HepG2 (cell line): ENCODE results near the gene SOST. TPM values are rescaled to one million over a fixed set of nuclear protein-coding genes. Genes with fewer than 3 reads are reported as not detected.

ENCODE experiments used
- ATAC-seq: fragments of 200-7000 bp; cut with Tn5 transposase; 3 replicates; pipeline ENCODE4 v1.9.1; 2020; ENCODE audit warnings: mild to moderate bottlenecking, moderate library complexity
- BruUV-seq: library from RNA; stranded (reverse); fragments of 400-500 nt; replicated peaks from 2 replicates; lab custom pipeline; 2021; lab: Mats Ljungman, UMichigan
- CTCF ChIA-PET: fragments of 300-600 bp; formaldehyde crosslinking; extraction: SDS; loops from one replicate; lab custom pipeline; 2021; ENCODE audit warnings: low total read pairs, inconsistent platforms, low intra/inter-chr PET ratio; lab: Yijun Ruan, JAX
- POLR2A ChIA-PET: fragments of 350-600 bp; sonication (Branson Sonifier 250); formaldehyde crosslinking; loops from one replicate; lab custom pipeline; 2020; ENCODE audit warnings: antibody characterized with exemption, inconsistent platforms; lab: Yijun Ruan, JAX
- DNase-seq: peaks from one replicate; pipeline ENCODE4 v3.0.0-alpha.2; 2015; ENCODE audit warnings: low spot score
- FAIRE-seq: peaks from 3 replicates; lab custom pipeline; 2011; peaks lifted over from hg19 to GRCh38; lab: Jason Lieb, UNC
- H2AFZ ChIP-seq: one replicate; pipeline ENCODE4 v1.6.1; 2011; ENCODE audit warnings: low read length, inconsistent platforms
- H3K27ac ChIP-seq: fragments of 300-600 bp; 3 replicates; pipeline ENCODE4 v1.8.0; 2011; ENCODE audit warnings: mixed run types, mild to moderate bottlenecking, mixed read lengths, low read length, inconsistent platforms; ENCODE audit not compliant: insufficient read depth; ENCODE audit errors: extremely low read length
- H3K27me3 ChIP-seq, 2 experiments: fragments of 200-600 bp in 1 of 2; 2 replicates in 1 of 2; 3 replicates in 1 of 2; pipeline versions ENCODE4 v1.6.0 to v1.8.0; 2011; ENCODE audit warnings: low read length in 2 of 2, mild to moderate bottlenecking in 2 of 2, moderate library complexity in 2 of 2, inconsistent platforms in 1 of 2; ENCODE audit not compliant: insufficient read depth in 2 of 2, control insufficient read depth in 1 of 2
- H3K36me3 ChIP-seq, 2 experiments: fragments of 200-600 bp in 1 of 2; replicated peaks in 1 of 2; 2 replicates in 1 of 2; 3 replicates in 1 of 2; pipeline versions ENCODE4 v1.5.1 to v1.8.0; 2011; ENCODE audit warnings: low read length in 2 of 2, inconsistent platforms in 1 of 2; ENCODE audit not compliant: insufficient read depth in 2 of 2, control insufficient read depth in 1 of 2
- H3K4me1 ChIP-seq: 2 replicates; pipeline ENCODE4 v1.5.1; 2012; ENCODE audit warnings: low read length, inconsistent platforms; ENCODE audit not compliant: insufficient read depth
- H3K4me2 ChIP-seq: 2 replicates; pipeline ENCODE4 v1.6.0; 2011; ENCODE audit warnings: low read depth, low read length, inconsistent platforms
- H3K4me3 ChIP-seq, 3 experiments: fragments of 200-600 bp in 1 of 3; sonication (generic), shearing (Covaris generic) in 1 of 3; replicated peaks in 1 of 3; 2 replicates each; pipeline ENCODE4 v1.5.1; 2011 to 2016; ENCODE audit warnings: low read length in 3 of 3, inconsistent platforms in 2 of 3, low read depth in 2 of 3, mild to moderate bottlenecking in 2 of 3, control low read depth in 1 of 3, mixed read lengths in 1 of 3; ENCODE audit not compliant: insufficient read depth in 1 of 3
- H3K79me2 ChIP-seq: one replicate; pipeline ENCODE4 v1.6.1; 2011; ENCODE audit warnings: low read length, inconsistent platforms; ENCODE audit not compliant: insufficient read depth
- H3K9ac ChIP-seq: 2 replicates; pipeline ENCODE4 v1.6.0; 2011; ENCODE audit warnings: mild to moderate bottlenecking, low read depth, low read length, inconsistent platforms; ENCODE audit not compliant: insufficient read depth
- H3K9me3 ChIP-seq: 2 replicates; pipeline ENCODE4 v1.5.1; 2012; ENCODE audit warnings: mild to moderate bottlenecking, low read length
- H4K20me1 ChIP-seq: 2 replicates; pipeline ENCODE4 v1.6.0; 2011; ENCODE audit warnings: inconsistent platforms, mild to moderate bottlenecking, low read length, moderate library complexity; ENCODE audit not compliant: insufficient read depth
- ATM ChIP-seq: fragments of 450-650 bp; IDR thresholded peaks from 2 replicates; pipeline ENCODE4 v1.7.1; 2017; ENCODE audit warnings: mild to moderate bottlenecking, borderline replicate concordance
- BCL6 ChIP-seq: IDR thresholded peaks from 2 replicates; pipeline ENCODE4 v1.6.1; 2016; ENCODE audit warnings: missing genetic modification reagents, missing compliant biosample characterization
- EEA1 ChIP-seq: sonication (generic); formaldehyde crosslinking; IDR thresholded peaks from 2 replicates; pipeline ENCODE4 v1.5.1; 2020; ENCODE audit warnings: mild to moderate bottlenecking, missing genetic modification reagents, borderline replicate concordance
- IKZF1 ChIP-seq: fragments of 450-650 bp; IDR thresholded peaks from 2 replicates; pipeline ENCODE4 v1.7.1; 2016
- KDM3A ChIP-seq: IDR thresholded peaks from 2 replicates; pipeline ENCODE4 v1.6.1; 2018; ENCODE audit warnings: low read depth, missing compliant biosample characterization
- MTA1 ChIP-seq: sonication (generic); formaldehyde crosslinking; IDR thresholded peaks from 2 replicates; pipeline ENCODE4 v1.4.0; 2020; ENCODE audit warnings: missing genetic modification reagents, mild to moderate bottlenecking, borderline replicate concordance
- NFYC ChIP-seq: IDR thresholded peaks from 2 replicates; pipeline ENCODE4 v1.6.1; 2016; ENCODE audit warnings: missing genetic modification reagents, missing compliant biosample characterization
- SSRP1 ChIP-seq: IDR thresholded peaks from 2 replicates; pipeline ENCODE4 v1.6.1; 2016; ENCODE audit warnings: control low read depth
- TBP ChIP-seq: sonication (generic); formaldehyde crosslinking; IDR thresholded peaks from 2 replicates; pipeline ENCODE4 v1.5.0; 2020; ENCODE audit warnings: missing genetic modification reagents
- TRIM24 ChIP-seq: sonication (generic); formaldehyde crosslinking; IDR thresholded peaks from 2 replicates; pipeline ENCODE4 v1.8.0; 2022; ENCODE audit warnings: mild to moderate bottlenecking, missing genetic modification reagents
- ZBTB8A ChIP-seq: sonication (generic); formaldehyde crosslinking; IDR thresholded peaks from 2 replicates; pipeline ENCODE4 v1.4.0; 2020; ENCODE audit warnings: mild to moderate bottlenecking, low read depth, missing genetic modification reagents, borderline replicate concordance
- WGBS: methylation state at CpG from one replicate; pipeline ENCODE4 v1.1.6; 2017; ENCODE audit warnings: low lambda C conversion rate; 5-methylcytosine and 5-hydroxymethylcytosine counted together
- in situ Hi-C: cut with HindIII; loops from 2 replicates; pipeline ENCODE4 v1.10.0; 2017; ENCODE audit warnings: low pct_unique_long_range_greater_than_20kb; ENCODE audit not compliant: extremely low pct_ligation_motif_present
- intact Hi-C: fragments of 100-400 bp; cut with micrococcal nuclease; formaldehyde crosslinking; loops from one replicate; pipeline ENCODE4 v1.10.0; 2022; ENCODE audit not compliant: unreplicated experiment
- polyA plus RNA-seq, 8 experiments: library from polyadenylated mRNA; depleted of rRNA in 3 of 8; stranded (reverse) in 7 of 8; unstranded in 1 of 8; fragments of >200 nt; fragmentation: Illumina TruSeq in 4 of 8; extraction: Trizol in 4 of 8; gene quantifications; 2 replicates each; pipeline versions ENCODE4 v1.2.1 to v1.2.3, GENCODE V29; 2011 to 2016; ENCODE audit warnings: low read depth in 4 of 8, missing spikeins in 1 of 8, mixed read lengths in 1 of 8; ENCODE audit not compliant: insufficient read depth in 1 of 8
- total RNA-seq, 5 experiments: library from RNA; depleted of rRNA; stranded (reverse); fragments of >200 nt; fragmentation: Illumina TruSeq; extraction: Trizol; gene quantifications; 2 replicates each; pipeline ENCODE4 v1.2.3, GENCODE V29; 2016; ENCODE audit warnings: low read depth in 1 of 5
- TF ChIP-seq, protein P1 (sequence below): IDR thresholded peaks from 2 replicates; pipeline ENCODE4 v1.6.1; 2016
- TF ChIP-seq, protein P2 (sequence below): sonication (generic); formaldehyde crosslinking; IDR thresholded peaks from 2 replicates; pipeline ENCODE4 v1.4.0; 2020; ENCODE audit warnings: mild to moderate bottlenecking, missing genetic modification reagents, borderline replicate concordance

The SOST gene
- total and polyA plus RNA-seq, 2 of the 13 experiments (the other 11 are each of a cell fraction or from before 2014, with no cell fraction given), result not detected

DNA sequence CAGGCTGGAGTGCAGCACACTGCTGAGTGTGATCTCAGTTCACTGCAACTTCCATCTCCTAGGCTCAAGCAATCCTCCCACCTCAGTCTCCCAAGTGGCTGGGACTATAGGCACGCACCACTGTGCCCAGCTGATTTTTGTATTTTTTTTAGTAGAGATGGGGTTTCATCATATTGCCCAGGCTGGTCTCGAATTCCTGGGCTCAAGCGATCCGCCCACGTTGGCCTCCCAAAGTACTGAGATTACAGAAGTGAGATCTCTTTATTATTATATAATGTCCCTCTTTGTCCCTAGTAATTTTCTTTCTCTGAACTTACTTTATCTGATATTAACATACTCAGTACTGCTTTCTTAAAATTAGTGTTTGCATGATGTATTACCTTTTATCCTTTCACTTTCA, 29.9 kb upstream of the SOST start:
- in situ Hi-C loops, result no loop called here
- no peak for ATAC-seq
- H4K20me1 ChIP-seq, result no peaks in the 10 kb centered on the region
- H3K79me2 ChIP-seq, result no peaks in the 10 kb centered on the region
- ChIA-PET CTCF (no interaction called here), POLR2A (interaction anchor here (1.4 kb wide), 1 partner anchor 10 kb away, joined by 3 read pairs; the partner anchor contains the start of gene DUSP3)
- H3K9me3 ChIP-seq, result no peaks in the 10 kb centered on the region
- 44% methylated on average over 5 of the region's 5 CpGs for WGBS
- TF ChIP-seq, protein P1, sequence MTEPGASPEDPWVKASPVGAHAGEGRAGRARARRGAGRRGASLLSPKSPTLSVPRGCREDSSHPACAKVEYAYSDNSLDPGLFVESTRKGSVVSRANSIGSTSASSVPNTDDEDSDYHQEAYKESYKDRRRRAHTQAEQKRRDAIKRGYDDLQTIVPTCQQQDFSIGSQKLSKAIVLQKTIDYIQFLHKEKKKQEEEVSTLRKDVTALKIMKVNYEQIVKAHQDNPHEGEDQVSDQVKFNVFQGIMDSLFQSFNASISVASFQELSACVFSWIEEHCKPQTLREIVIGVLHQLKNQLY (CRISPR knock-in tag), result no peak
- TF ChIP-seq EEA1 (CRISPR knock-in tag), result no peak
- TF ChIP-seq ZBTB8A (CRISPR knock-in tag), result no peak
- TF ChIP-seq NFYC, result no peak
- TF ChIP-seq TBP, result no peak
- peaks cover 0 to 8% of the 10 kb centered on the region in 2 experiments; a peak in 2 of 5 replicates for H3K27me3 ChIP-seq
- BruUV-seq, result no TSS peak
- H3K4me1 ChIP-seq, result peaks cover 24% of the 10 kb centered on the region
- H2AFZ ChIP-seq, result no peak overlapping the region
- no peak for DNase-seq
- no peak overlapping the region for H3K9ac ChIP-seq
- FAIRE-seq, result no peak
- H3K36me3 ChIP-seq, result no peaks in the 10 kb centered on the region
- H3K4me2 ChIP-seq, result no peak overlapping the region
- no peak overlapping the region for H3K4me3 ChIP-seq
- H3K27ac ChIP-seq, result no peak overlapping the region
- intact Hi-C loops, result no loop called here

DNA sequence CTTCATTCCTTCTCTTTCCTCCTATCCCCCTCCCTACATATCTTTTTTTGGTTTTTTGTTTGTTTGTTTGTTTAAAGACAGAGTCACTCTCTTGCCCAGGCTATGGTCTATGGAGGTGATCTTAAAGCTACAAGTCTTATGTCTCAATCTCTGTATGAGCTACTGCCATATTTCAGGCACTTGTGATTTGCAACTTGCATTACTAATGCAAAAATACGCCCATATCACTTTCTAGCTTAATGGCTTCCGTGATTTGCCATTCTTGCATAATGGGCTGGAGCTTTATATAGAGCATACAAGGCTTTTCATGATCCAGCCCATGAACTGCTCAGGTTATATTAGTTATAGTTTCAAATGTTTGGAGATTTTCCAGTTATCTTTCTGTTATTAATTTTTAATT, 29.1 kb upstream of the SOST start:
- Histone ChIP-seq H3K79me2 (no peaks in the 10 kb centered on the region), H4K20me1 (no peaks in the 10 kb centered on the region), H3K27me3 (peaks cover 0 to 16% of the 10 kb centered on the region in 2 experiments; a peak in 3 of 5 replicates), H3K27ac (no peak overlapping the region), H3K36me3 (no peaks in the 10 kb centered on the region), H2AFZ (no peak overlapping the region), H3K4me2 (no peak overlapping the region), H3K9me3 (no peaks in the 10 kb centered on the region), H3K4me1 (peaks cover 24% of the 10 kb centered on the region), H3K4me3 (no peak overlapping the region), H3K9ac (no peak overlapping the region)
- no TSS peak for BruUV-seq
- DNase-seq (no peak), FAIRE-seq (no peak), ATAC-seq (no peak)
- ChIA-PET POLR2A (no interaction called here), CTCF (no interaction called here)
- in situ Hi-C loops (no loop called here), intact Hi-C loops (no loop called here)
- 30% methylated on average over 2 of the region's 2 CpGs for whole genome bisulfite sequencing
- TF ChIP-seq MTA1 (CRISPR knock-in tag) (no peak), SSRP1 (CRISPR knock-in tag) (no peak), BCL6 (CRISPR knock-in tag) (no peak), IKZF1 (no peak), KDM3A (no peak), TRIM24 (CRISPR knock-in tag) (no peak), ATM (no peak)
- TF ChIP-seq, protein P2, sequence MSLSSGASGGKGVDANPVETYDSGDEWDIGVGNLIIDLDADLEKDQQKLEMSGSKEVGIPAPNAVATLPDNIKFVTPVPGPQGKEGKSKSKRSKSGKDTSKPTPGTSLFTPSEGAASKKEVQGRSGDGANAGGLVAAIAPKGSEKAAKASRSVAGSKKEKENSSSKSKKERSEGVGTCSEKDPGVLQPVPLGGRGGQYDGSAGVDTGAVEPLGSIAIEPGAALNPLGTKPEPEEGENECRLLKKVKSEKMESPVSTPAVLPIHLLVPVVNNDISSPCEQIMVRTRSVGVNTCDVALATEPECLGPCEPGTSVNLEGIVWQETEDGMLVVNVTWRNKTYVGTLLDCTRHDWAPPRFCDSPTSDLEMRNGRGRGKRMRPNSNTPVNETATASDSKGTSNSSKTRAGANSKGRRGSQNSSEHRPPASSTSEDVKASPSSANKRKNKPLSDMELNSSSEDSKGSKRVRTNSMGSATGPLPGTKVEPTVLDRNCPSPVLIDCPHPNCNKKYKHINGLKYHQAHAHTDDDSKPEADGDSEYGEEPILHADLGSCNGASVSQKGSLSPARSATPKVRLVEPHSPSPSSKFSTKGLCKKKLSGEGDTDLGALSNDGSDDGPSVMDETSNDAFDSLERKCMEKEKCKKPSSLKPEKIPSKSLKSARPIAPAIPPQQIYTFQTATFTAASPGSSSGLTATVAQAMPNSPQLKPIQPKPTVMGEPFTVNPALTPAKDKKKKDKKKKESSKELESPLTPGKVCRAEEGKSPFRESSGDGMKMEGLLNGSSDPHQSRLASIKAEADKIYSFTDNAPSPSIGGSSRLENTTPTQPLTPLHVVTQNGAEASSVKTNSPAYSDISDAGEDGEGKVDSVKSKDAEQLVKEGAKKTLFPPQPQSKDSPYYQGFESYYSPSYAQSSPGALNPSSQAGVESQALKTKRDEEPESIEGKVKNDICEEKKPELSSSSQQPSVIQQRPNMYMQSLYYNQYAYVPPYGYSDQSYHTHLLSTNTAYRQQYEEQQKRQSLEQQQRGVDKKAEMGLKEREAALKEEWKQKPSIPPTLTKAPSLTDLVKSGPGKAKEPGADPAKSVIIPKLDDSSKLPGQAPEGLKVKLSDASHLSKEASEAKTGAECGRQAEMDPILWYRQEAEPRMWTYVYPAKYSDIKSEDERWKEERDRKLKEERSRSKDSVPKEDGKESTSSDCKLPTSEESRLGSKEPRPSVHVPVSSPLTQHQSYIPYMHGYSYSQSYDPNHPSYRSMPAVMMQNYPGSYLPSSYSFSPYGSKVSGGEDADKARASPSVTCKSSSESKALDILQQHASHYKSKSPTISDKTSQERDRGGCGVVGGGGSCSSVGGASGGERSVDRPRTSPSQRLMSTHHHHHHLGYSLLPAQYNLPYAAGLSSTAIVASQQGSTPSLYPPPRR (CRISPR knock-in tag), result no peak
